K562 (cell line): ENCODE measurements around the gene PRKCE. TPM values are rescaled to one million over a fixed set of nuclear protein-coding genes. Genes with fewer than 3 reads are reported as not detected.

Source experiments
- ADNP ChIP-seq: fragments of 200-800 bp; sonication (Bioruptor generic); IDR thresholded peaks from 2 replicates; pipeline ENCODE4 v1.6.1; 2016; ENCODE audit warnings: missing genetic modification characterization, missing compliant biosample characterization
- CEBPG ChIP-seq, 3 experiments: fragments of 200-800 bp in 1 of 3; sonication (Bioruptor generic) in 1 of 3; sonication (generic) in 1 of 3; formaldehyde crosslinking in 1 of 3; IDR thresholded peaks in 2 of 3; conservative IDR thresholded peaks in 1 of 3; 2 replicates each; pipeline versions ENCODE4 v1.6.1 to v1.8.0; 2016 to 2022; ENCODE audit warnings: missing compliant biosample characterization in 2 of 3, missing genetic modification characterization in 2 of 3, mild to moderate bottlenecking in 1 of 3, missing genetic modification reagents in 1 of 3
- ELK3 ChIP-seq: fragments of 450-650 bp; formaldehyde crosslinking; IDR thresholded peaks from 2 replicates; pipeline ENCODE4 v1.4.0; 2020; ENCODE audit warnings: mild to moderate bottlenecking
- GABPA ChIP-seq: fragments of 200-800 bp; sonication (Bioruptor generic); conservative IDR thresholded peaks from 2 replicates; pipeline ENCODE4 v1.6.1; 2016; ENCODE audit warnings: low read depth, missing genetic modification characterization, missing compliant biosample characterization
- GATAD2A ChIP-seq: fragments of 450-650 bp; IDR thresholded peaks from 2 replicates; pipeline ENCODE4 v1.6.1; 2017
- GTF2A2 ChIP-seq: IDR thresholded peaks from 2 replicates; pipeline ENCODE4 v1.6.1; 2016; ENCODE audit warnings: mild to moderate bottlenecking, missing genetic modification characterization, missing compliant biosample characterization
- JUND ChIP-seq, 2 experiments: IDR thresholded peaks; 2 replicates in 1 of 2; 3 replicates in 1 of 2; pipeline ENCODE4 v1.6.1; 2011; ENCODE audit warnings: borderline replicate concordance in 2 of 2, low read depth in 2 of 2, low read length in 2 of 2, improper control_type of control experiment in 1 of 2, missing biosample characterization in 1 of 2, missing genetic modification characterization in 1 of 2, missing genetic modification reagents in 1 of 2
- MEIS2 ChIP-seq: fragments of 450-650 bp; IDR thresholded peaks from 2 replicates; pipeline ENCODE4 v1.6.1; 2014; ENCODE audit warnings: mild to moderate bottlenecking; ENCODE audit not compliant: partially characterized antibody
- MYC ChIP-seq, 2 experiments: fragments of 250-450 bp in 1 of 2; sonication (Bioruptor Pico) in 1 of 2; IDR thresholded peaks; 2 replicates each; pipeline versions ENCODE4 v1.5.1 to v1.6.1; 2012 to 2021; ENCODE audit warnings: low read depth in 2 of 2, borderline replicate concordance in 1 of 2, improper control_type of control experiment in 1 of 2, low read length in 1 of 2, mild to moderate bottlenecking in 1 of 2, moderate library complexity in 1 of 2
- NFYB ChIP-seq: IDR thresholded peaks from 2 replicates; pipeline ENCODE4 v1.6.1; 2011; ENCODE audit warnings: mild to moderate bottlenecking, moderate library complexity; ENCODE audit not compliant: insufficient read length; ENCODE audit errors: extremely low read depth
- PCBP2 ChIP-seq: fragments of 200-400 bp; formaldehyde crosslinking; IDR thresholded peaks from 2 replicates; pipeline ENCODE4 v1.6.1; 2018; ENCODE audit warnings: low read length, low read depth, mild to moderate bottlenecking, moderate library complexity; ENCODE audit not compliant: poor library complexity, severe bottlenecking
- RBM15 ChIP-seq: fragments of 200-400 bp; formaldehyde crosslinking; IDR thresholded peaks from 2 replicates; pipeline ENCODE4 v1.6.1; 2018; ENCODE audit warnings: mild to moderate bottlenecking, low read length, moderate library complexity; ENCODE audit not compliant: insufficient read depth
- RFX5 ChIP-seq: IDR thresholded peaks from 2 replicates; pipeline ENCODE4 v1.6.1; 2011; ENCODE audit warnings: low read depth, mild to moderate bottlenecking, improper control_type of control experiment, low read length
- RNF219 ChIP-seq: fragments of 250-450 bp; sonication (Bioruptor Pico); IDR thresholded peaks from 2 replicates; pipeline ENCODE4 v1.5.0; 2022; ENCODE audit warnings: mild to moderate bottlenecking
- TAF7 ChIP-seq: fragments of 450-650 bp; IDR thresholded peaks from 2 replicates; pipeline ENCODE4 v1.6.1; 2016; ENCODE audit warnings: missing genetic modification characterization, missing compliant biosample characterization
- TAF9B ChIP-seq: fragments of 450-650 bp; IDR thresholded peaks from 2 replicates; pipeline ENCODE4 v1.6.1; 2018; ENCODE audit warnings: mild to moderate bottlenecking; ENCODE audit not compliant: partially characterized antibody
- TRIM28 ChIP-seq: fragments of 450-650 bp; IDR thresholded peaks from 2 replicates; pipeline ENCODE4 v1.6.1; 2017
- ZBTB5 ChIP-seq: fragments of 450-650 bp; IDR thresholded peaks from 2 replicates; pipeline ENCODE4 v1.6.1; 2017; ENCODE audit warnings: antibody characterized with exemption
- ZNF197 ChIP-seq: fragments of 200-800 bp; sonication (Bioruptor generic); IDR thresholded peaks from 2 replicates; pipeline ENCODE4 v1.6.1; 2016; ENCODE audit warnings: low read depth, missing genetic modification characterization, missing compliant biosample characterization
- ZNF586 ChIP-seq: fragments of 450-650 bp; formaldehyde crosslinking; conservative IDR thresholded peaks from 2 replicates; pipeline ENCODE4 v1.4.0; 2020; ENCODE audit warnings: mild to moderate bottlenecking, moderate library complexity
- polyA plus RNA-seq, 8 experiments: library from polyadenylated mRNA; depleted of rRNA in 4 of 8; stranded (reverse) in 5 of 8; unstranded in 3 of 8; fragments of >200 nt; fragmentation: Nextera tagmentation in 2 of 8; fragmentation: Illumina TruSeq in 1 of 8; extraction: Ambion mirVana in 2 of 8; extraction: Trizol in 1 of 8; gene quantifications; 2 replicates each; pipeline versions ENCODE4 v1.2.1 to v1.2.3, GENCODE V29; 2011 to 2014; ENCODE audit warnings: inconsistent platforms in 1 of 8, missing spikeins in 1 of 8
- total RNA-seq, 7 experiments: library from RNA; depleted of rRNA in 6 of 7; stranded (reverse); fragments of >200 nt in 6 of 7; fragmentation: Illumina TruSeq in 2 of 7; extraction: Trizol in 2 of 7; gene quantifications; 2 replicates each; pipeline versions ENCODE4 v1.2.1 to v1.2.3, GENCODE V29; 2011 to 2021; ENCODE audit warnings: low replicate concordance in 1 of 7

PRKCE gene
- total and polyA plus RNA-seq, 9 of the 15 experiments (the other 6 are each of a cell fraction or from before 2014, with no cell fraction given), result 0.06 to 1.0 (median 0.22) TPM; not detected in 1

GRCh38 chr2:46067501-46068305 is 416.2 kb downstream of the PRKCE start (continued):
- TF ChIP-seq JUND (IDR thresholded peaks at IDR 0.05; ENCODE audit: borderline replicate concordance, low read depth, low read length) (peak; percentile 71), JUND (tag; IDR thresholded peaks at IDR 0.05; ENCODE audit: borderline replicate concordance, low read depth, low read length) (peak; percentile 40; the same call in 1 of the 3 replicates), RBM15 (no peak), TRIM28 (peak; percentile 66; the same call in 1 of the 2 replicates), TAF9B (no peak), GTF2A2 (tag) (no peak), RNF219 (CRISPR knock-in tag) (no peak), NFYB (no peak), ZNF197 (CRISPR knock-in tag) (peak; percentile 62; the same call in 1 of the 2 replicates), GABPA (tag) (no peak), ADNP (tag) (no peak), CEBPG (CRISPR knock-in tag; IDR thresholded peaks at IDR 0.05) (peak; percentile 86), CEBPG (tag; conservative IDR thresholded peaks at IDR 0.05 in 1 of 2, IDR thresholded peaks at IDR 0.05 in 1 of 2) (peak; percentile 89 to 99), MEIS2 (no peak), MYC (IDR thresholded peaks at IDR 0.05; ENCODE audit: low read depth, low read length) (peak; percentile 64; the same call in 1 of the 2 replicates), MYC (CRISPR knock-in tag; IDR thresholded peaks at IDR 0.05; ENCODE audit: borderline replicate concordance, low read depth) (no peak), ZBTB5 (no peak), PCBP2 (no peak), ELK3 (no peak), RFX5 (no peak), GATAD2A (no peak), TAF7 (tag) (no peak), ZNF586 (CRISPR knock-in tag) (no peak)
